ENCODE data around the gene ACOX1.

The ACOX1 gene

GRCh38 chr17:75978938-75979704, at the start of gene ACOX1, which contains the start of gene TEN1:
Gene ACOX1, minus strand, starts transcription at chr17:75979166. Its CDS starts 93 bp downstream, at chr17:75979073.
Gene TEN1, plus strand, starts transcription at chr17:75979240. Its CDS starts 6,953 bp downstream, at chr17:75986193.
- POLR2A ChIA-PET (ENCODE audit: low non-redundant PET), result interaction anchor here (0.6 kb wide), 2 partner anchors 10 to 207 kb away, joined by 4 to 7 read pairs; no protein-coding TSS in a partner anchor
- DNase-seq (ENCODE audit: low spot score), result peak; percentile 89
- H3K27ac ChIP-seq, result peak within 1 kb of the TSS; percentile 98
- CTCF ChIA-PET, result interaction anchor here (0.5 to 0.6 kb wide), 3 partner anchors 19 to 1021 kb away, joined by 3 read pairs; no protein-coding TSS in a partner anchor
- TF ChIP-seq CTCF (conservative IDR thresholded peaks at IDR 0.05; ENCODE audit: low read depth), result peak; percentile 59

GRCh38 chr17:76027159-76027839, 48.3 kb upstream of the ACOX1 start, which contains the start of gene EVPL:
Gene EVPL, minus strand, starts transcription at chr17:76027306. Its CDS starts 108 bp downstream, at chr17:76027198.
- CTCF ChIA-PET, result interaction anchor here (0.5 to 1.1 kb wide), 2 partner anchors 22 to 246 kb away, joined by 5 to 7 read pairs; no protein-coding TSS in a partner anchor
- H3K27ac ChIP-seq, result peak within 1 kb of the TSS; percentile 85
- TF ChIP-seq CTCF (conservative IDR thresholded peaks at IDR 0.05; ENCODE audit: low read depth), result no peak
- POLR2A ChIA-PET (ENCODE audit: low non-redundant PET), result interaction anchor here (0.6 kb wide), 1 partner anchor 188 kb away, joined by 3 read pairs; no protein-coding TSS in a partner anchor
- peak; percentile 75 for DNase-seq (ENCODE audit: low spot score)

- POLR2A ChIA-PET (ENCODE audit: low non-redundant PET), result interaction anchor here (0.6 kb wide), 1 partner anchor 188 kb away, joined by 3 read pairs; no protein-coding TSS in a partner anchor
- H3K27ac ChIP-seq, result peak overlapping the region; percentile 85
- CTCF ChIA-PET, result interaction anchor here (0.5 to 1.1 kb wide), 2 partner anchors 22 to 246 kb away, joined by 5 to 7 read pairs; no protein-coding TSS in a partner anchor
- TF ChIP-seq CTCF (conservative IDR thresholded peaks at IDR 0.05; ENCODE audit: low read depth), result no peak
- no peak for DNase-seq (ENCODE audit: low spot score)
Observed at GRCh38 chr17:76026714-76027158, 47.8 kb upstream of the ACOX1 start.

GRCh38 chr17:76025294-76025693, 46.3 kb upstream of the ACOX1 start:
- CTCF ChIA-PET, result interaction anchor here (1.4 kb wide), 1 partner anchor 12 kb away, joined by 4 read pairs; no protein-coding TSS in a partner anchor
- no peak for TF ChIP-seq CTCF (conservative IDR thresholded peaks at IDR 0.05; ENCODE audit: low read depth)
- POLR2A ChIA-PET (ENCODE audit: low non-redundant PET), result no interaction called here
- H3K27ac ChIP-seq, result peak overlapping the region; percentile 85
- DNase-seq (ENCODE audit: low spot score), result no peak

- no peak for TF ChIP-seq CTCF (conservative IDR thresholded peaks at IDR 0.05; ENCODE audit: low read depth)
- no peak overlapping the region for H3K27ac ChIP-seq
- no peak for DNase-seq (ENCODE audit: low spot score)
- CTCF ChIA-PET, result interaction anchor here (0.6 to 0.9 kb wide), 2 partner anchors 10 to 19 kb away, joined by 3 to 4 read pairs; no protein-coding TSS in a partner anchor
- POLR2A ChIA-PET (ENCODE audit: low non-redundant PET), result no interaction called here
Observed at GRCh38 chr17:76024353-76024752, 45.4 kb upstream of the ACOX1 start.

GRCh38 chr17:76023900-76024237, 44.9 kb upstream of the ACOX1 start:
- no peak overlapping the region for H3K27ac ChIP-seq
- DNase-seq (ENCODE audit: low spot score), result no peak
- ChIA-PET POLR2A (ENCODE audit: low non-redundant PET) (no interaction called here), CTCF (interaction anchor here (0.6 to 0.9 kb wide), 2 partner anchors 10 to 19 kb away, joined by 3 to 4 read pairs; no protein-coding TSS in a partner anchor)
- no peak for TF ChIP-seq CTCF (conservative IDR thresholded peaks at IDR 0.05; ENCODE audit: low read depth)

Measured in RWPE1 (cell line).